Testis (tissue), 2 donors: ENCODE data around the gene CBARP.

ENCODE experiments used
- POLR2A ChIP-seq: fragments of 450-650 bp; IDR thresholded peaks from one replicate; pipeline ENCODE4 v1.6.1; 2017; ENCODE audit warnings: antibody characterized with exemption, mild to moderate bottlenecking, moderate library complexity
- TF ChIP-seq, protein P1 (sequence below), 3 experiments: fragments of 450-650 bp in 2 of 3; fragments of 200-600 bp in 1 of 3; sonication (generic) in 1 of 3; IDR thresholded peaks; one replicate each; pipeline ENCODE4 v1.5.1; 2016 to 2019; ENCODE audit warnings: antibody characterized with exemption in 3 of 3, mild to moderate bottlenecking in 2 of 3, moderate library complexity in 1 of 3

DNA sequence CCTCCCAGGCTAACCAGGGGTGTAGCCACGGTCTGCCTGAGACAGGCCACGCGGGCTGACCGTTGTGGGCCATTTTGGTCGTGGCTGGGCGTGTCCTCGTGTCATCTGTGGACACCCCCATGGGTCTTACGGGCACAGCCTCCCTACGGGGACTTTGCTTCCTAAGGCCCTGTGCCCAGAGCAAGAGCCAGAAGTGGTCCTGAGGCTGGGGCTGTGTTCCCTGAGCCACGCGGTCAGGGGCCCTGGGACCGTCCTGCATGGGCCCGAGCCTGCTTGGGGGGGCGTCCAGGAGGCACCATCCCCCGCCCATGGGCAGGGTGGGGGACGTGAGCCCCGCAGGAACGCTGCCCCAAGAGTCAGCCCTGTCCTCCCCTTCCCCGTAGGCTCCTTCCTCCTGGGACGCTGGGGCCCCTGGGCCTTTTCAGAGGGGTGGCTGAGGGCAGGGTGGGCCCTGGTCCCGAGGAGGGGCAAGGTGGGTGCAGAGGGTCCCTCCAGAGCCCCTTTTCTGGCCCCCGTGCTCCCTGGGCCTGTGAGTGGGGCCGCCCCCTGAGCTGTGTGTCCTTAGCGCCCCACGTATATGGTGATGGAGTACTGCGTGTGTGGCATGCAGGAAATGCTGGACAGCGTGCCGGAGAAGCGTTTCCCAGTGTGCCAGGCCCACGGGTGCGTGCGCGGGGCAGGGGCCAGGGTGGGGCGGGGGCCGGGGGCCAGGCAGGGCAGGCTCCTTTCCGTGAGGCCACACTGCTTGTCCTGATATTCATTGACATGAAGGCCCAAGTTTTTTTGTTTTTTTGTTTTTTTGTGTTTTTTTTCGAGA lies 18.8 kb downstream of the CBARP start:
- TF ChIP-seq, protein P1, sequence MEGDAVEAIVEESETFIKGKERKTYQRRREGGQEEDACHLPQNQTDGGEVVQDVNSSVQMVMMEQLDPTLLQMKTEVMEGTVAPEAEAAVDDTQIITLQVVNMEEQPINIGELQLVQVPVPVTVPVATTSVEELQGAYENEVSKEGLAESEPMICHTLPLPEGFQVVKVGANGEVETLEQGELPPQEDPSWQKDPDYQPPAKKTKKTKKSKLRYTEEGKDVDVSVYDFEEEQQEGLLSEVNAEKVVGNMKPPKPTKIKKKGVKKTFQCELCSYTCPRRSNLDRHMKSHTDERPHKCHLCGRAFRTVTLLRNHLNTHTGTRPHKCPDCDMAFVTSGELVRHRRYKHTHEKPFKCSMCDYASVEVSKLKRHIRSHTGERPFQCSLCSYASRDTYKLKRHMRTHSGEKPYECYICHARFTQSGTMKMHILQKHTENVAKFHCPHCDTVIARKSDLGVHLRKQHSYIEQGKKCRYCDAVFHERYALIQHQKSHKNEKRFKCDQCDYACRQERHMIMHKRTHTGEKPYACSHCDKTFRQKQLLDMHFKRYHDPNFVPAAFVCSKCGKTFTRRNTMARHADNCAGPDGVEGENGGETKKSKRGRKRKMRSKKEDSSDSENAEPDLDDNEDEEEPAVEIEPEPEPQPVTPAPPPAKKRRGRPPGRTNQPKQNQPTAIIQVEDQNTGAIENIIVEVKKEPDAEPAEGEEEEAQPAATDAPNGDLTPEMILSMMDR (IDR thresholded peaks at IDR 0.05): no peak
- TF ChIP-seq POLR2A: no peak
